Nephron progenitor cell (in vitro differentiated cells): ENCODE data around the gene ITCH.
"Not testable (repeated sequence)": the region's sequence is repeated elsewhere in the genome, so short reads cannot be mapped to it uniquely, and the experiment has no call there.

Source experiments
- DNase-seq: peaks from one replicate; pipeline ENCODE4 v3.0.0; 2021
- H3K27ac Mint-ChIP-seq: 2 replicates; pipeline ENCODE4 v1.8.0; 2021; ENCODE audit warnings: mild to moderate bottlenecking, moderate library complexity, mixed read lengths
- H3K27me3 Mint-ChIP-seq: 2 replicates; pipeline ENCODE4 v1.8.0; 2021; ENCODE audit warnings: mild to moderate bottlenecking, low read depth, mixed read lengths; ENCODE audit not compliant: poor library complexity
- H3K36me3 Mint-ChIP-seq: 2 replicates; pipeline ENCODE4 v1.8.0; 2021; ENCODE audit warnings: low read depth, mixed read lengths
- H3K4me1 Mint-ChIP-seq: 2 replicates; pipeline ENCODE4 v1.8.0; 2021; ENCODE audit warnings: mixed read lengths
- H3K4me3 Mint-ChIP-seq: 2 replicates; pipeline ENCODE4 v1.8.0; 2021; ENCODE audit warnings: mild to moderate bottlenecking, moderate library complexity, mixed read lengths
- H3K9me3 Mint-ChIP-seq: 2 replicates; pipeline ENCODE4 v1.8.0; 2021; ENCODE audit warnings: mild to moderate bottlenecking, moderate library complexity, mixed read lengths
- TF ChIP-seq, protein P1 (sequence below): fragments of 200-600 bp; sonication (generic); IDR thresholded peaks from 2 replicates; pipeline ENCODE4 v1.5.0; 2021; ENCODE audit warnings: antibody characterized with exemption

Gene ITCH

DNA sequence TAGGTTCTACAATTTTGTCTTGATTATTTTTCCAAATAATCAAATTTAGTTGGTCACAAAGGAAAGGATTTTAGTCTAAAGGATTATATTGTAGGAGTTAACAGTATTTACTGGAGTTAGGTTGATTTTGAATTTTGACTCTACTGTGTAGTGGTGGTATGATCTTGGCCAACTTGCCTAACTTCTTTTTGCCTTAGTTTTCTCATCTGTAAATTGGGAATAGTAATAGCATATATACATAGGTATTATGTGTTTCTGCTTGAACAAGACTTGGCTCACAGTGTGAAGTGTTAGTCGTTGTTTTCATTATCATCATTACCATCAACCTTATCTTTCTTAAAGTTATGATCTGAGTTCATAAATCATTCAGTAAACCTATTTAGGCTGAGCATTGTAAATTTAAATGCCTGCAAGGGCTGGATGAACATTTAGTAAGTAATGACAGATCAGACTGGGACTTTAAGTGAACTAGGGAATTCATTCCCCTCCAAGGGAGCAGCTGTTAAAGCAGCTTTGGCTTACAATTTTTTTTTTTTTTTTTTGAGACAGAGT is 11.2 kb downstream of the ITCH start:
- Mint-ChIP-seq H3K36me3 (peaks cover 54% of the 10 kb centered on the region), H3K4me3 (no peak overlapping the region), H3K4me1 (peaks cover 20% of the 10 kb centered on the region), H3K27me3 (no peaks in the 10 kb centered on the region), H3K9me3 (peaks cover 7% of the 10 kb centered on the region), H3K27ac (no peak overlapping the region)
- DNase-seq: no peak
- TF ChIP-seq, protein P1, sequence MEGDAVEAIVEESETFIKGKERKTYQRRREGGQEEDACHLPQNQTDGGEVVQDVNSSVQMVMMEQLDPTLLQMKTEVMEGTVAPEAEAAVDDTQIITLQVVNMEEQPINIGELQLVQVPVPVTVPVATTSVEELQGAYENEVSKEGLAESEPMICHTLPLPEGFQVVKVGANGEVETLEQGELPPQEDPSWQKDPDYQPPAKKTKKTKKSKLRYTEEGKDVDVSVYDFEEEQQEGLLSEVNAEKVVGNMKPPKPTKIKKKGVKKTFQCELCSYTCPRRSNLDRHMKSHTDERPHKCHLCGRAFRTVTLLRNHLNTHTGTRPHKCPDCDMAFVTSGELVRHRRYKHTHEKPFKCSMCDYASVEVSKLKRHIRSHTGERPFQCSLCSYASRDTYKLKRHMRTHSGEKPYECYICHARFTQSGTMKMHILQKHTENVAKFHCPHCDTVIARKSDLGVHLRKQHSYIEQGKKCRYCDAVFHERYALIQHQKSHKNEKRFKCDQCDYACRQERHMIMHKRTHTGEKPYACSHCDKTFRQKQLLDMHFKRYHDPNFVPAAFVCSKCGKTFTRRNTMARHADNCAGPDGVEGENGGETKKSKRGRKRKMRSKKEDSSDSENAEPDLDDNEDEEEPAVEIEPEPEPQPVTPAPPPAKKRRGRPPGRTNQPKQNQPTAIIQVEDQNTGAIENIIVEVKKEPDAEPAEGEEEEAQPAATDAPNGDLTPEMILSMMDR: no peak

DNA sequence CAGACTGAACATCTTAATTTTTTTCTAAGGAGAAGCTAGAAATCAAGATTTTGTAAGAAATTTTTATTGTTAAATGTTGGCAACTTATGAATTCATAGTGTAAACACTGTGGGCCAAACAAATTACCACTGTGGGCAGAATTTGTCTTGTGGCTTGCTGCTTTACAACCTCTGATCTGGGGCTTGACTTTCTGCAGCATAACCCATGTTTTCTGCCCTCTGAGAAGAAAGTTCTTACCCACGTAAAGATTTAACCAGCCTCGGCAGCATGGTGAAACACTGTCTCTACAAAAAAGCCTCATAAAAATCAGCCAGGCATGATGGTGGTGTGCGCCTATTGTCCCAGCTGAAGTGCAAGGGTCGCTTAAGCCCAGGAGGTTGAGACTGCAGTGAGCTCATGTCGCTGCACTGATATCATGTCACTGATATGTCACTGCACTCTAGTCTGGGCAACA is 12.9 kb downstream of the ITCH start:
- TF ChIP-seq, protein P1: no peak
- peaks cover 53% of the 10 kb centered on the region for H3K36me3 Mint-ChIP-seq
- peak; percentile 48 for DNase-seq
- no peaks in the 10 kb centered on the region for H3K27me3 Mint-ChIP-seq
- H3K27ac Mint-ChIP-seq: peak overlapping the region; percentile 44
- peaks cover 3% of the 10 kb centered on the region for H3K9me3 Mint-ChIP-seq
- peaks cover 20% of the 10 kb centered on the region for H3K4me1 Mint-ChIP-seq
- H3K4me3 Mint-ChIP-seq: peak overlapping the region; percentile 58

DNA sequence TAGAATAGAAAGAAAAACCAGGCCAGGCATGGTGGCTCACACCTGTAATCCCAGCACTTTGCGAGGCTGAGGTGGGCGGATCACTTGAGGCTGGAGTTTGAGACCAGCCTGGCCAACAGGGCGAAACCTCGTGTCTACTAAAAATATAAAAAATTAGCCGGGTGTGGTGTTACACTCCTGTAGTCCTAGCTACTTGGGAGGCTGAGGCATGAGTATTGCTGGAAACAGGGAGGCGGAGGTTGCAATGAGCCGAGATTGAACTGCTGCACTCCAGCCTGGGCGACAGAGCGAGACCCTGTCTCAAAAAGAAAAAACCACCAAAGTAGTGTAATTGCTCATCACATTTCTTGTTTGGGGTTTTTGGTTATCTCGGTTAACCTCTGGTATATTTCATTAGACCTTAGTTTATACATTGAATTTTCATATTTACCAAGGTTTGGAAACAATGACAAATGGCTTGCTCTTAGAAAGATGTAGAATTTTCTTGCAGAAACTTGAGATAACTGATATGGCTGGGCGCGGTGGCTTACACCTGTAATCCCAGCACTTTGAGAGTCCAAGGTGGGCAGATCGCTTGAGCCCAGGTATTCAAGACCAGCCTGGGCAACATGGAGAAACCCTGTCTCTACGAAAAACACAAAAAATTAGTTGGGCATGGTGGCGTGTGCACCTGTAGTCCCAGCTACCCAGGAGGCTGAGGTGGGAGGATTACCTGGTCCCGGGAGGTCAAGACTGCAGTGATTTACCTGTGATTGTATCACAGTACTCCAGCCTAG is 14.2 kb downstream of the ITCH start:
- Mint-ChIP-seq H3K27ac (peak overlapping the region; percentile 57), H3K36me3 (peaks cover 52% of the 10 kb centered on the region), H3K4me3 (no peak overlapping the region), H3K9me3 (no peaks in the 10 kb centered on the region), H3K27me3 (no peaks in the 10 kb centered on the region), H3K4me1 (peaks cover 20% of the 10 kb centered on the region)
- TF ChIP-seq, protein P1: no peak
- no peak for DNase-seq

DNA sequence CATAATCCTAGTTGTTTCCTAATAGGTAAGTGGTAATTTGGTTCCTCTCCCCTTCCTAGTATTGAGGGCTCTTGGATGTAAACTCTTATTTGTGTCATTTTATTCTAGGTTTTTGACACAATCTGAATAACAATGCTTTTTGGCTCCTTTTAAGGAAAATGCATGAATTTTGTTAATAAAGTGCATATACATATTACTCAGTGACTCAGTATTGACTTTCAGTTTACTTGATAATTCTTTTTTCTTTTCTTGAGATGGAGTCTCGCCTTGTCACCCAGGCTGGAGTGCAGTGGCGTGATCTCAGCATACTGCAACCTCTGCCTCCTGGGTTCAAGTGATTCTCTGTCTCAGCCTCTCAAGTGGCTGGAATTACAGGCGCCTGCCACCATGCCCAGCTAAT is 19.1 kb downstream of the ITCH start:
- Mint-ChIP-seq H3K4me1 (peaks cover 4% of the 10 kb centered on the region), H3K27ac (no peak overlapping the region), H3K9me3 (no peaks in the 10 kb centered on the region), H3K4me3 (no peak overlapping the region), H3K36me3 (peaks cover 33% of the 10 kb centered on the region), H3K27me3 (no peaks in the 10 kb centered on the region)
- DNase-seq: no peak
- TF ChIP-seq, protein P1: no peak

DNA sequence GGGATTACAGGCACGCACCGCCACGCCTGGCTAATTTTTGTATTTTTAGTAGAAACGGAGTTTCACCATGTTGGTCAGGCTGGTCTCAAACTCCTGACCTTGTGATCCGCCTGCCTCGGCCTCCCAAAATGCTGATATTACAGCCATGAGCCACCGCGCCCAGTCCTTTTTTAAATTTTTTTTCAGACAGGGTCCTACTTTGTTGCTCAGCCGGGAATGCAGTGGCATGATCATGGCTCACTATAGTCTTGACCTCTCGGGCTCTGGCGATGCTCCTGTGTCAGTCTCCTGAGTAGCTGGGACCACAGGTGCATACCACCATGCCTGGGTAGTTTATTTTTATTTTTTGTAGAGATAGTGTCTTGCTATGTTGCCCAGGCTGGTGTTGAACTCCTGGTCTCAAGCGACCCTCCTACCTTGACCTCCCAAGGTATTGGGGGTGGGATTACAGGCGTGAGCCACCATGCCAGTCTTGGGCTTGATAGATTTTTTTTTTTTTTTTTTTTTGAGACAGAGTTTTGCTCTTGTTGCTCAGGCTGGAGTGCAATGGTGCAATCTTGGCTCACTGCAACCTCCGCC is 19.9 kb downstream of the ITCH start:
- H3K4me3 Mint-ChIP-seq, H3K27me3 Mint-ChIP-seq, H3K27ac Mint-ChIP-seq, H3K9me3 Mint-ChIP-seq, H3K4me1 Mint-ChIP-seq, DNase-seq: not testable (repeated sequence)
- H3K36me3 Mint-ChIP-seq: peaks cover 34% of the 10 kb centered on the region

DNA sequence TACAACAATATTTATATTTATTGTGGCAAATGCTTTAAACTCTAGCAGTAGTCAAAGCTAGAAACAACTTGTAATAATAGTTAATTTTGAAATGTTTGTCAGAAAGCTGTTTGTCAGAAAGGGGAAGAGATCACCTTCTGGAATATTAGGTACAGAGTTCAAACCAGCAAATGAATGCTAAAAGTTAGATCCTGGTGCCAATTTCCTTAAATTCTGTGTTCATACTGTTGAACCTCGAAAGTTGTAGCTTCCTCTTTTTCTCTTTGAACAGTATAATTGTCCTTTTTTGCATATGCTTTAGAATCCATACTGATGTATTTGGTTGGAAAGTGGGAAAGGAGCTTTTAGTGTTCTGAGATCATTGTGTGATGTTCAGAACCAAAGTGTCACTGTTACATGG is 22.4 kb downstream of the ITCH start:
- Mint-ChIP-seq H3K27me3 (no peaks in the 10 kb centered on the region), H3K9me3 (no peaks in the 10 kb centered on the region), H3K27ac (peak overlapping the region; percentile 36), H3K4me1 (peaks cover 15% of the 10 kb centered on the region), H3K4me3 (no peak overlapping the region), H3K36me3 (peaks cover 31% of the 10 kb centered on the region)
- DNase-seq: no peak
- TF ChIP-seq, protein P1: no peak
